ENCODE results near the gene TPM4. TPM values are rescaled to one million over a fixed set of nuclear protein-coding genes. Genes with fewer than 3 reads are reported as not detected.
"Not testable (repeated sequence)": the region's sequence is repeated elsewhere in the genome, so short reads cannot be mapped to it uniquely, and the experiment has no call there.

Gene TPM4
- total RNA-seq, 1 donor: 1,233 TPM

GRCh38 chr19:16078759-16079707 lies 2.7 kb downstream of the TPM4 start:
- H3K9me3 ChIP-seq (ENCODE audit: low read depth, low read length): no peaks in the 10 kb centered on the region
- peaks cover 37% of the 10 kb centered on the region for H3K4me1 ChIP-seq (ENCODE audit: insufficient read depth, low read length)
- peak overlapping the region; percentile 100 for H3K4me2 ChIP-seq (ENCODE audit: insufficient read depth, low read length)
- H3K79me2 ChIP-seq (ENCODE audit: insufficient read depth, low read length): peaks cover 92% of the 10 kb centered on the region
- no peaks in the 10 kb centered on the region for H3K27me3 ChIP-seq (ENCODE audit: insufficient read depth, low read length)
- peaks cover 54% of the 10 kb centered on the region for H3K36me3 ChIP-seq (ENCODE audit: insufficient read depth, low read length)
- peak overlapping the region; percentile 99 for H3K27ac ChIP-seq (ENCODE audit: low read depth, low read length)
- peak; percentile 93 for DNase-seq (ENCODE audit: insufficient read length, low spot score, missing footprints)
- TF ChIP-seq, protein P1, sequence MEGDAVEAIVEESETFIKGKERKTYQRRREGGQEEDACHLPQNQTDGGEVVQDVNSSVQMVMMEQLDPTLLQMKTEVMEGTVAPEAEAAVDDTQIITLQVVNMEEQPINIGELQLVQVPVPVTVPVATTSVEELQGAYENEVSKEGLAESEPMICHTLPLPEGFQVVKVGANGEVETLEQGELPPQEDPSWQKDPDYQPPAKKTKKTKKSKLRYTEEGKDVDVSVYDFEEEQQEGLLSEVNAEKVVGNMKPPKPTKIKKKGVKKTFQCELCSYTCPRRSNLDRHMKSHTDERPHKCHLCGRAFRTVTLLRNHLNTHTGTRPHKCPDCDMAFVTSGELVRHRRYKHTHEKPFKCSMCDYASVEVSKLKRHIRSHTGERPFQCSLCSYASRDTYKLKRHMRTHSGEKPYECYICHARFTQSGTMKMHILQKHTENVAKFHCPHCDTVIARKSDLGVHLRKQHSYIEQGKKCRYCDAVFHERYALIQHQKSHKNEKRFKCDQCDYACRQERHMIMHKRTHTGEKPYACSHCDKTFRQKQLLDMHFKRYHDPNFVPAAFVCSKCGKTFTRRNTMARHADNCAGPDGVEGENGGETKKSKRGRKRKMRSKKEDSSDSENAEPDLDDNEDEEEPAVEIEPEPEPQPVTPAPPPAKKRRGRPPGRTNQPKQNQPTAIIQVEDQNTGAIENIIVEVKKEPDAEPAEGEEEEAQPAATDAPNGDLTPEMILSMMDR (IDR thresholded peaks at IDR 0.05; ENCODE audit: extremely low read depth, low read depth, low read length): no peak
- peaks cover 49% of the 10 kb centered on the region for H4K20me1 ChIP-seq (ENCODE audit: insufficient read depth, low read length)
- peak overlapping the region; percentile 86 for H3K4me3 ChIP-seq (ENCODE audit: insufficient read depth, low read length)
- H2AFZ ChIP-seq (ENCODE audit: low read length): no peak overlapping the region

DNA sequence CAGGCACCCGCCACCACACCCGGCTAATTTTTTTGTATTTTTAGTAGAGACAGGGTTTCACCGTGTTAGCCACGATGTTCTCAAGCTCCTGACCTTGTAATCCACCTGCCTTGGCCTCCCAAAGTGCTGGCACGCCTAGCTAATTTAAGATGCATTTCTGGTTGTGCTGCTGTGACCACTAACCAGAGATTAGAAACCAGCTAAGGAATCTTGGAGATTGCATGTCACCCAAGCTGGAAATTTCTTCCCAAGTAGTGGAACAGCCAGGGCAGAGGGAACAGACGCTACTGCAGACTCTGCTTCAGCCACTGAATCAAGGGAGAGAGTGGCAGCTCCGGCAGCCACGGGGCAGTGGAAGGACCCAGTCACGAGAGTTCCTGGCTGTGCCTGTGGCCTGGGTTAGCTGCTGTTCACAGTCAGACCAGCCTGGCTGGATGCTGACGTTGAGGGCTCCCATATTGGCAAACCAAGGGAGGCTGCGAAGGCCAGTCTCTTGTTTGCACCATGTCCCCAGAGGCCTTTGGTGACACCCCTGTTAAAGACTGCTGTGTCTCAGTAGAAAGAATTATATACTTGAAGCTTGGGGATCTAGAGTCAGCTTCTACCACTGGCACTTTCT lies 7.9 kb downstream of the TPM4 start:
- H3K36me3 ChIP-seq (ENCODE audit: insufficient read depth, low read length): peaks cover 94% of the 10 kb centered on the region
- H3K4me1 ChIP-seq (ENCODE audit: insufficient read depth, low read length): peaks cover 26% of the 10 kb centered on the region
- H3K4me2 ChIP-seq (ENCODE audit: insufficient read depth, low read length): no peak overlapping the region
- TF ChIP-seq, protein P1 (IDR thresholded peaks at IDR 0.05; ENCODE audit: extremely low read depth, low read depth, low read length): no peak
- peaks cover 85% of the 10 kb centered on the region for H4K20me1 ChIP-seq (ENCODE audit: insufficient read depth, low read length)
- H2AFZ ChIP-seq (ENCODE audit: low read length): no peak overlapping the region
- no peak overlapping the region for H3K4me3 ChIP-seq (ENCODE audit: insufficient read depth, low read length)
- DNase-seq (ENCODE audit: insufficient read length, low spot score, missing footprints): no peak
- H3K27ac ChIP-seq (ENCODE audit: low read depth, low read length): peak overlapping the region; percentile 38
- no peaks in the 10 kb centered on the region for H3K27me3 ChIP-seq (ENCODE audit: insufficient read depth, low read length)
- peaks cover 99% of the 10 kb centered on the region for H3K79me2 ChIP-seq (ENCODE audit: insufficient read depth, low read length)
- no peaks in the 10 kb centered on the region for H3K9me3 ChIP-seq (ENCODE audit: low read depth, low read length)

DNA sequence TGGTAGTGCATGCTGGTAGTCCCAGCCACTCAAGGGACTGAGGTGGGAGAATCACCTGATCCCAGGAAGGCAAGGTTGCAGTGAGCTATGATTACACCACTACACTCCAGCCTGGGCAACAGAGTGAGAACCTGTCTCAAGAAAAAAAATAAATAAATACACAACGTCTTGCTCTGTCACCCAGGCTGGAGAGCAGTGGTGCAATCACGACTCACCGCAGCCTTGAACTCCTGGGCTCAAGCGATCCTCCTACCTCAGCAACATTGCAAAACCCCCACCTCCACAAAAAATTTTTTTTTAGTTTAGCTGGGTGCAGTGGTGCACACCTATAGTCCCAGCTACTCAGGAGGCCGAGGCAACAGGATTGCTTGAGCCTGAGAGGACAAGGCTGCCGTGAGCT lies 8.8 kb downstream of the TPM4 start:
- H3K4me2 ChIP-seq (ENCODE audit: insufficient read depth, low read length): no peak overlapping the region
- no peak overlapping the region for H2AFZ ChIP-seq (ENCODE audit: low read length)
- no peak overlapping the region for H3K4me3 ChIP-seq (ENCODE audit: insufficient read depth, low read length)
- peaks cover 16% of the 10 kb centered on the region for H3K4me1 ChIP-seq (ENCODE audit: insufficient read depth, low read length)
- TF ChIP-seq, protein P1 (IDR thresholded peaks at IDR 0.05; ENCODE audit: extremely low read depth, low read depth, low read length): no peak
- H3K36me3 ChIP-seq (ENCODE audit: insufficient read depth, low read length): peaks cover 99% of the 10 kb centered on the region
- H3K79me2 ChIP-seq (ENCODE audit: insufficient read depth, low read length): peaks cover 99% of the 10 kb centered on the region
- no peak for DNase-seq (ENCODE audit: insufficient read length, low spot score, missing footprints)
- H4K20me1 ChIP-seq (ENCODE audit: insufficient read depth, low read length): peaks cover 87% of the 10 kb centered on the region
- H3K9me3 ChIP-seq (ENCODE audit: low read depth, low read length): no peaks in the 10 kb centered on the region
- H3K27me3 ChIP-seq (ENCODE audit: insufficient read depth, low read length): no peaks in the 10 kb centered on the region
- H3K27ac ChIP-seq (ENCODE audit: low read depth, low read length): peak overlapping the region; percentile 38

DNA sequence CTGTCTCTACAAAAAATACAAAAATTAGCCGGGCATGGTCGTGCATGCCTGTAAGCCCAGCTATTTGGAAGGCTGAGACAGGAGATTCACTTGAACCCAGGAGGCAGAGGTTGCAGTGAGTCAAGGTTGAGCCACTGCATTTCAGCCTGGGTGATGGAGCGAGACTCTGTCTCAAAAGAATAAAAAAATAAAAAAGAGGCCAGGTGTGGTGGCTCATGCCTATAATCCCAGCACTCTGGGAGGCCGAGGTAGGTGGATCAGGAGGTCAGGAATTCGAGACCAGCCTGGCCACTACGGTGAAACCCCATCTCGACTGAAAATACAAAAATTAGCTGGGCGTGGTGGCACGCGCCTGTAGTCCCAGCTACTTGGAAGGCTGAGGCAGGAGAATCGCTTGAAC lies 11.1 kb downstream of the TPM4 start:
- not testable (repeated sequence) for H3K9me3 ChIP-seq (ENCODE audit: low read depth, low read length); DNase-seq (ENCODE audit: insufficient read length, low spot score, missing footprints); H3K4me3 ChIP-seq (ENCODE audit: insufficient read depth, low read length); H3K27ac ChIP-seq (ENCODE audit: low read depth, low read length); H3K27me3 ChIP-seq (ENCODE audit: insufficient read depth, low read length); H2AFZ ChIP-seq (ENCODE audit: low read length); H3K4me1 ChIP-seq (ENCODE audit: insufficient read depth, low read length); H3K4me2 ChIP-seq (ENCODE audit: insufficient read depth, low read length)
- H3K79me2 ChIP-seq (ENCODE audit: insufficient read depth, low read length): peaks cover 98% of the 10 kb centered on the region
- peaks cover 80% of the 10 kb centered on the region for H4K20me1 ChIP-seq (ENCODE audit: insufficient read depth, low read length)
- H3K36me3 ChIP-seq (ENCODE audit: insufficient read depth, low read length): peaks cover 100% of the 10 kb centered on the region
